ENCODE results near the gene PER1.

Gene PER1

DNA sequence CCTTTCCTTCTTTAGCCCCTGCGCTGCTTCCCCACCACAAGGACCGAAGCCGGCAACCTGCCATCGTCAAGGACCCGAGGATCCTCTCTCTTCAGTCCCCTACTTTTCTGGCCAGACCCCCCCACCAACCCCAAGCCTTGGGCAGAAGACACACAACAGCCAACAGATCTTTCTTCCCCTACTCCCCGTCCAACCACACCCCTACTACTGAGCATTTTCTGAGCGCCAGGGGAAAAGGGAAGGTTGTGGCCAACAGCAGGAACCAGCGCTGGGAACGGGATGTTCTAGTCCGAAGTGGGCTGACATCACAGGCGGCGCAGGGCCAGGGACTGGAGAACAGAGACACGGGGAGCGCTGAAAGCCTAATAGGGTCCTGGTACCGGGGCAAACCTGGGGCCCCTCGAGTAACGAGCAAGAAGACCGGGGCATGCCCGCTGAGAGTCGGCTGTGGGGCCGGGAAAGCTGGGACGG, 528 bp downstream of the PER1 start:
- no peak for TF ChIP-seq CTCF (IDR thresholded peaks at IDR 0.05; ENCODE audit: insufficient read depth, low read length, missing control alignments)
- CTCF ChIA-PET: interaction anchor here (0.7 to 3.9 kb wide), 5 partner anchors 8 to 33 kb away, joined by 3 to 38 read pairs (median 6); partner anchors contain the start of gene ALOXE3
- DNase-seq (ENCODE audit: low read depth, low spot score): no peak
- POLR2A ChIA-PET: interaction anchor here (0.5 to 1.7 kb wide), 9 partner anchors 8 to 34 kb away, joined by 3 to 9 read pairs (median 4); no protein-coding TSS in a partner anchor
- peak overlapping the region; percentile 95 for H3K4me3 ChIP-seq (ENCODE audit: low read depth, low read length)

DNA sequence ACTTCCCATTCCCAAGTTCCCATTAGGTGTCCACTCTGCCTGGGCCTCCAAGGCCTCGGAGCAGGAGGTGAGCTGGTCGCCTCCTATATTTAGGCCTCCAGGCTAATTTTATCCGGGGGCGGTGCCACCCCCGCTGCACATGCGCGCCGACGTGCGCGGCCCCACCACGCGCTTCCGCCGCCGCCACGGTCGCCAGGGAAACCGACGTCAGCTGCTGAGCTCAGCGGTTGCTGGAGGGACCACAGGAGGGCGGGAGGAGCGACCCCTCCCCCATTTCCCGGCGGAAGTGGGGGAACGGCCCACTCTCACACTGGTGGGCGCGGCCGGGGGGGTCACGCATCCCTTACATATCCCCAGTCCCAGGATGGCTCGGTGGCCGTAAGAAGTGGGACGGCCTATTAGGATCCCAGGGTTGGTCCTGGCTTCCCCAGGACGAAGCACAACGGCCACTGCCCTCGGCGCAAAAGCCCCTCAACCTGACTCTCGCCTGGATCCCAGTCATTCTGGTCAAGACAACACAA, 1.0 kb downstream of the PER1 start:
- TF ChIP-seq CTCF (IDR thresholded peaks at IDR 0.05; ENCODE audit: insufficient read depth, low read length, missing control alignments): peak; percentile 0
- POLR2A ChIA-PET: interaction anchor here (0.5 to 1.7 kb wide), 6 partner anchors 9 to 225 kb away, joined by 3 to 9 read pairs (median 4); partner anchors contain the start of gene KRABD2
- peak; percentile 51 for DNase-seq (ENCODE audit: low read depth, low spot score)
- CTCF ChIA-PET: interaction anchor here (0.7 to 3.9 kb wide), 5 partner anchors 9 to 72 kb away, joined by 3 to 38 read pairs (median 5); no protein-coding TSS in a partner anchor
- peak overlapping the region; percentile 95 for H3K4me3 ChIP-seq (ENCODE audit: low read depth, low read length)

GRCh38 chr17:8150194-8151119, 1.7 kb downstream of the PER1 start:
- ChIA-PET POLR2A (interaction anchor here (0.6 to 1.7 kb wide), 5 partner anchors 9 to 226 kb away, joined by 3 to 9 read pairs (median 4); partner anchors contain the start of gene KRABD2), CTCF (interaction anchor here (0.7 to 3.9 kb wide), 6 partner anchors 8 to 73 kb away, joined by 3 to 38 read pairs (median 6); partner anchors contain the start of gene ALOXE3)
- peak overlapping the region; percentile 95 for H3K4me3 ChIP-seq (ENCODE audit: low read depth, low read length)
- TF ChIP-seq CTCF (IDR thresholded peaks at IDR 0.05; ENCODE audit: insufficient read depth, low read length, missing control alignments): no peak
- DNase-seq (ENCODE audit: low read depth, low spot score): no peak

GRCh38 chr17:8149419-8150193, 2.6 kb downstream of the PER1 start:
- no peak for TF ChIP-seq CTCF (IDR thresholded peaks at IDR 0.05; ENCODE audit: insufficient read depth, low read length, missing control alignments)
- ChIA-PET POLR2A (interaction anchor here (0.7 to 1.7 kb wide), 2 partner anchors 9 to 11 kb away, joined by 5 to 9 read pairs; no protein-coding TSS in a partner anchor), CTCF (interaction anchor here (0.7 to 3.9 kb wide), 3 partner anchors 9 to 32 kb away, joined by 3 to 38 read pairs (median 8); partner anchors contain the start of gene ALOXE3)
- no peak for DNase-seq (ENCODE audit: low read depth, low spot score)
- H3K4me3 ChIP-seq (ENCODE audit: low read depth, low read length): no peak overlapping the region

GRCh38 chr17:8148560-8148959, 3.6 kb downstream of the PER1 start:
- H3K4me3 ChIP-seq (ENCODE audit: low read depth, low read length): no peak overlapping the region
- ChIA-PET CTCF (interaction anchor here (1.2 kb wide), 1 partner anchor 30 kb away, joined by 3 read pairs; the partner anchor contains the start of gene ALOXE3), POLR2A (no interaction called here)
- TF ChIP-seq CTCF (IDR thresholded peaks at IDR 0.05; ENCODE audit: insufficient read depth, low read length, missing control alignments): no peak
- DNase-seq (ENCODE audit: low read depth, low spot score): no peak

All from AG04449 (cell line).